ENCODE results near the gene HOXD9.

DNA sequence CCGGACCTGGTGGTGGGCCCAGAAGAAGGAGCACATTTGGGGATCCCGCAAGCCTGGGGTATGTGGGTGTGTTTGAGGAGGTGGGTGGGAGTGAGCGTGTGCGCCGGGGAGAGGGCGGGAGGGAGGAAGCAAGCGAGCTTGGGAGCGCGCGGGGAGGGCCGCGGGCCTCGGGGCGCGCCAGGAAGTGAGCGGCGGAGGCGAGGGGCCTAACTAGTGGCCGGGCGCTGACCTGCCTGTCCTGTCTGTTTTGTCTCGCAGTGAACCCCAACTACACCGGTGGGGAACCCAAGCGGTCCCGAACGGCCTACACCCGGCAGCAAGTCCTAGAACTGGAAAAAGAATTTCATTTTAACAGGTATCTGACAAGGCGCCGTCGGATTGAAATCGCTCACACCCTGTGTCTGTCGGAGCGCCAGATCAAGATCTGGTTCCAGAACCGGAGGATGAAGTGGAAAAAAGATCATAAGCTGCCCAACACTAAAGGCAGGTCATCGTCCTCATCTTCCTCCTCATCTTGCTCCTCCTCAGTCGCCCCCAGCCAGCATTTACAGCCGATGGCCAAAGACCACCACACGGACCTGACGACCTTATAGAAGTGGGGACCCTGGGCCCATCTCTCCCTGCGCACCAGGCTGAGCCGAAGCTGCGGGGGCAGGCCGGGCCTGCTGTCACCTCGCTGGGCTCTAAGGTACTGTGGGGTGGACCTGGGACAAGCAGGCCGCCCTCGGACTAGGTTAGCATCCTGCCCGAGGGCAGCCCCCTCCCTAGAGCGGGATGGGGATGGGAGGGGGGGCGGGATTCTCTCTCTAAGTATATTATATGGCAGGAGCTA is 30.0 kb downstream of the HOXD9 start:
- TF ChIP-seq RXRA (IDR thresholded peaks at IDR 0.05; ENCODE audit: borderline replicate concordance, low read depth), result no peak
- TF ChIP-seq, protein P1, sequence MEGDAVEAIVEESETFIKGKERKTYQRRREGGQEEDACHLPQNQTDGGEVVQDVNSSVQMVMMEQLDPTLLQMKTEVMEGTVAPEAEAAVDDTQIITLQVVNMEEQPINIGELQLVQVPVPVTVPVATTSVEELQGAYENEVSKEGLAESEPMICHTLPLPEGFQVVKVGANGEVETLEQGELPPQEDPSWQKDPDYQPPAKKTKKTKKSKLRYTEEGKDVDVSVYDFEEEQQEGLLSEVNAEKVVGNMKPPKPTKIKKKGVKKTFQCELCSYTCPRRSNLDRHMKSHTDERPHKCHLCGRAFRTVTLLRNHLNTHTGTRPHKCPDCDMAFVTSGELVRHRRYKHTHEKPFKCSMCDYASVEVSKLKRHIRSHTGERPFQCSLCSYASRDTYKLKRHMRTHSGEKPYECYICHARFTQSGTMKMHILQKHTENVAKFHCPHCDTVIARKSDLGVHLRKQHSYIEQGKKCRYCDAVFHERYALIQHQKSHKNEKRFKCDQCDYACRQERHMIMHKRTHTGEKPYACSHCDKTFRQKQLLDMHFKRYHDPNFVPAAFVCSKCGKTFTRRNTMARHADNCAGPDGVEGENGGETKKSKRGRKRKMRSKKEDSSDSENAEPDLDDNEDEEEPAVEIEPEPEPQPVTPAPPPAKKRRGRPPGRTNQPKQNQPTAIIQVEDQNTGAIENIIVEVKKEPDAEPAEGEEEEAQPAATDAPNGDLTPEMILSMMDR (IDR thresholded peaks at IDR 0.05), result no peak
- no peak for TF ChIP-seq RFX5 (IDR thresholded peaks at IDR 0.05; ENCODE audit: low read length)
- TF ChIP-seq POLR2AphosphoS5 (IDR thresholded peaks at IDR 0.05; ENCODE audit: low read depth, low read length), result no peak
